GM10248 (cell line): Measurements from ENCODE around the gene PIP4K2A.

Experiments used
- CTCF ChIA-PET: fragments of 300-600 bp; sonication (Branson Sonifier 250); formaldehyde crosslinking; extraction: SDS; loops from one replicate; lab custom pipeline; 2021; ENCODE audit warnings: antibody characterized with exemption; lab: Yijun Ruan, JAX
- POLR2A ChIA-PET: fragments of 350-650 bp; sonication (Branson Sonifier 250); formaldehyde crosslinking; extraction: SDS; loops from one replicate; lab custom pipeline; 2020; ENCODE audit warnings: antibody characterized with exemption; lab: Yijun Ruan, JAX
- DNase-seq: peaks from one replicate; pipeline ENCODE4 v3.0.0; 2012; ENCODE audit errors: extremely low spot score
- TF ChIP-seq, protein P1 (sequence below): IDR thresholded peaks from 2 replicates; pipeline ENCODE4 v1.5.1; 2012; ENCODE audit warnings: mild to moderate bottlenecking, low read depth; ENCODE audit errors: extremely low read depth, missing control alignments, control extremely low read depth

Gene PIP4K2A

DNA sequence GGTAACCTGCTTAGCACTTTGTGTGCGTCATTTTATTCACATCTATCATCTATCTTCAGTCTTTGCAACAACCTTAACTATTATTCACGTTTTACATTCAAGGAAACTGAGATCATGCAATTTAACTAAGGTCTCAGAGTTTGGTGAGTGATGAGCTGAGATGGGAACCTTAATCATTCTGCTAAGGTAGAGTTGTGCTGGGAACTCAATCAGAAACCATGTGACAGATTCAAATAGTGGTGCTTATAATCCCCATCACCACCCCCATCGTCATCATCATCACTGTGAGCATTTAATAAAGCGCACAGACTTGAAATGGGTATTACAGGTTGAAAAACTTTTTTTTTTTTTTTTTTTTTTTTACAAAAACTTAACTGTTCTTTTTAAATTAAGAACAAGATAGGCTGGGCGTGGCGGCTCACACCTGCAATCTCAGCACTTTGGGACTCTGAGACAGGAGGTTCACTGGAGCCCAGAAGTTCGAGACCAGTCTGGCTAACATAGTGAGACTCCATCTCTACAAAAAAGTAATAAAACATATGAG is 160.9 kb downstream of the PIP4K2A start:
- DNase-seq = no peak
- CTCF ChIA-PET = interaction anchor here (0.9 to 2.0 kb wide), 2 partner anchors 20 to 31 kb away, joined by 3 to 4 read pairs; no protein-coding TSS in a partner anchor
- POLR2A ChIA-PET = no interaction called here
- TF ChIP-seq, protein P1, sequence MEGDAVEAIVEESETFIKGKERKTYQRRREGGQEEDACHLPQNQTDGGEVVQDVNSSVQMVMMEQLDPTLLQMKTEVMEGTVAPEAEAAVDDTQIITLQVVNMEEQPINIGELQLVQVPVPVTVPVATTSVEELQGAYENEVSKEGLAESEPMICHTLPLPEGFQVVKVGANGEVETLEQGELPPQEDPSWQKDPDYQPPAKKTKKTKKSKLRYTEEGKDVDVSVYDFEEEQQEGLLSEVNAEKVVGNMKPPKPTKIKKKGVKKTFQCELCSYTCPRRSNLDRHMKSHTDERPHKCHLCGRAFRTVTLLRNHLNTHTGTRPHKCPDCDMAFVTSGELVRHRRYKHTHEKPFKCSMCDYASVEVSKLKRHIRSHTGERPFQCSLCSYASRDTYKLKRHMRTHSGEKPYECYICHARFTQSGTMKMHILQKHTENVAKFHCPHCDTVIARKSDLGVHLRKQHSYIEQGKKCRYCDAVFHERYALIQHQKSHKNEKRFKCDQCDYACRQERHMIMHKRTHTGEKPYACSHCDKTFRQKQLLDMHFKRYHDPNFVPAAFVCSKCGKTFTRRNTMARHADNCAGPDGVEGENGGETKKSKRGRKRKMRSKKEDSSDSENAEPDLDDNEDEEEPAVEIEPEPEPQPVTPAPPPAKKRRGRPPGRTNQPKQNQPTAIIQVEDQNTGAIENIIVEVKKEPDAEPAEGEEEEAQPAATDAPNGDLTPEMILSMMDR = no peak

DNA sequence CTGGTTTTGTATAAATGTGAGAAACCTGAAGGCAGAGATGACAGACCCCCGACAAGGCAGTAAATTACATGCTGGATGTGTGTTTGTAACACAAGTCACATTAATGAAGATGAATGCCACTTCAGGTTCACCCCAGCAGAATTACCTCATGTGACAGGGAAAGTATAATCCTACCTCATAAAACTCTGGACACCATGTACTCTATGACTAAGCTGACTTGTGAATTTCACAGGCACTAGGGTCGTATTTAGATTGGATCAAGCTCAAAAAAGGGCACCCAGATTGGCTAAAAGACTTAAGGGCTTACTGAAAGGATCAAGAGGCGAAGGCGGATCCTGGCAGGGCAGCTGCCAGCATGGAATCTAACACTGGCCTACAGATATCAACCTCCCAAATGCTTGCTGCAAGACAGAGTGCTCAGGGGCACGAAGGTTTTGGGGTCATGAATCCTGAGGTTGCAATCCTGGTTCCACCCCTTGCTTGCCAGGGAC is 161.4 kb downstream of the PIP4K2A start:
- CTCF ChIA-PET = interaction anchor here (2.0 kb wide), 1 partner anchor 21 kb away, joined by 4 read pairs; no protein-coding TSS in a partner anchor
- TF ChIP-seq, protein P1 = no peak
- DNase-seq = no peak
- POLR2A ChIA-PET = no interaction called here

DNA sequence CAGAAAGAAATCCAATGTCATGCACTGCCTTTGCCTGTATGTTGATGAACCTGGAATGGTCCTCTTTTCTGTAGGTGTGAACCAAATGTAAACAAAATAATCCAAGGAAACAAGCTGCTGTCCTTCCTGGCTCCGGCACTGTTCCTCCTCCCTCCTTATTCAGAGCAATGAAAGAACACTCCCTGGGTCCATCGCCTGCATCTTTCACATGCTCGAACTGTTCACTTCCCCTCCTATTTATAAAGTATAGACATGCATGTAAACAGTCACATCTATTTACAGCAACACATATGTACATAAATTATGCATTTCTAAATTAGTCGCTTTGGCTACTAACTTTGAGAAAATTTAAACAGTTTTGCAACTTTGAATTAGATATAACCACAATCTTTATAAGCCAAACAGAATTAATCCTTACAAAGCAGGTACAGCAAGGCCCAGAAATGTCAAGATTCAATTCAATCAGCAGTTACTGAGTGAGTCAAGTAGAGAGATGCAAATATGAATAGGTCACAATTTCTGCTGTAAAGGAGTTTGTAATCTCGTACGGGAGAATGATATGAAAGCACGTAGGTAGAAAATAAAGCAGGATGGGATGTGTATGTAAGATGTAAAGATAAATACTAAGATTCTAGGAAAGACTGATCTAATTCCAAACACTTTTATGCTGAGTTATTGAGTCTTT is 162.6 kb downstream of the PIP4K2A start:
- ChIA-PET CTCF (interaction anchor here (0.9 to 2.0 kb wide), 7 partner anchors 8 to 558 kb away, joined by 3 to 7 read pairs (median 4); no protein-coding TSS in a partner anchor), POLR2A (no interaction called here)
- DNase-seq = no peak
- TF ChIP-seq, protein P1 = no peak

DNA sequence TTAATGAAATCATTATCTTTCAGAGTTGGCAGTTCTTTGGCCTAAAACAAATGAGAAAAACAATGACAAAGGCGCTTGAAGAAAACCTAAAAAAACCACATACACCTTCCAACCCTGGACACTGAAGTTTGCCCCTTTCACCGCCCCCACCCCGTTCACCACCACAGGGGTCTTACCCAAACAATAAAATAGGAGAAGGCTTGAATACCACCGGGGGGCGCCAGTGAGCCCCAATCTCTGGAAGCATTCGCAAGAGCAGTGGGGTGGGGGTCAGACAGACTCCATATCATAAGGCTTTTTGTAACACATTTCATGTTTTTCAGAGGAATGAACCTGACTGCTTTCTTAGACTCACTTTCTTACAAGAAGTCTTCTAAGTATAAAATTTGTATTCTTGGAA is 163.6 kb downstream of the PIP4K2A start:
- POLR2A ChIA-PET = no interaction called here
- CTCF ChIA-PET = interaction anchor here (0.7 to 2.2 kb wide), 7 partner anchors 9 to 548 kb away, joined by 3 to 7 read pairs (median 4); no protein-coding TSS in a partner anchor
- peak; percentile 39 for DNase-seq

DNA sequence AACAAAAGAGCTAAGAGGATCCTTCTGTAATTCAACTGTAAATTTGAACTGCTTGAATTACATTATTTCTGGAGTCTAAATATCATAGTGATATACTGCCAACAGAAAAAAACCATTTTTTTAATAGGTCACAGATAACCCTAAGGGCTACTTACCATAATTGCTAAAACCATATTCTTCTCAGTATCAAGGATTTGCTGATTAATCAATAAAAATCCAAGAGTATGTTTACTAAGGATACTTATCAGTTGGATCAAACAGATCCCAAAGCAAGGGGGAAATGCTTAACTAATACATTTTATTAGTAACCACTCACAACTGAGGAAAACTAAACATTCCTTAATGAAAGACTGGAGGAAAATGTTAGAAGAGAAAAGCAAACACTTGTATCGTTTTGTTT is 166.0 kb downstream of the PIP4K2A start:
- ChIA-PET POLR2A (no interaction called here), CTCF (interaction anchor here (1.1 to 1.8 kb wide), 2 partner anchors 26 to 67 kb away, joined by 3 to 5 read pairs; no protein-coding TSS in a partner anchor)
- no peak for DNase-seq
- TF ChIP-seq, protein P1 = no peak

More for the DNA sequence above, 163.6 kb downstream of the PIP4K2A start:
- TF ChIP-seq, protein P1 = peak; percentile 50

DNA sequence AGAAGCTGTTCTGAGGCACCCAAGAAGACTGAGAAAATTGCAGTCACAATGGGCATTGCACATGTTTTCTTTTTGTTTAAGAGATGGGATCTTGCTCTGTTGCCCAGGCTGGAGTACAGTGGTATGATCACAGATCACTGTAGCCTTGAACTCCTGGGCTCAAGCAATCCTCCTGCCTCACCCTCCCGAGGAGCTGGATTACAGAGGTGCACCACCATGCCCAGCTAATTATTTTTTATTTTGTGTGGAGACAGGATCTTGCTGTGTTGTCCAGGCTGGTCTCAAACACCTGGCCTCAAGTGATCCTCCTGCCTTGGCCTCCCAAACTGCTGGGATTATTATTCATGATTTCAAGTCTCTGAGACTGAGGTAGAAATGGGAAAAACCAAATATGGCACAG is 168.7 kb downstream of the PIP4K2A start:
- ChIA-PET CTCF (interaction anchor here (1.1 kb wide), 1 partner anchor 445 kb away, joined by 3 read pairs; no protein-coding TSS in a partner anchor), POLR2A (no interaction called here)
- TF ChIP-seq, protein P1 = no peak
- no peak for DNase-seq
